Adrenal gland (tissue), 5 donors: ENCODE results near the gene DDX47.

Experiments used
- CTCF ChIP-seq, 6 experiments: fragments of 450-650 bp in 4 of 6; fragments of 200-600 bp in 2 of 6; sonication (generic) in 1 of 6; IDR thresholded peaks; 1 replicate in 5 of 6; 2 replicates in 1 of 6; pipeline versions ENCODE4 v1.5.1 to v1.8.0; 2016 to 2021; ENCODE audit warnings: antibody characterized with exemption in 6 of 6, mild to moderate bottlenecking in 2 of 6, moderate library complexity in 1 of 6
- POLR2A ChIP-seq, 2 donors: fragments of 450-650 bp; IDR thresholded peaks; one replicate each; pipeline ENCODE4 v1.6.1; 2017; ENCODE audit warnings: antibody characterized with exemption in 2 of 2, mild to moderate bottlenecking in 2 of 2, moderate library complexity in 1 of 2
- donor health status: DM: no; HTN: no; CAD: no.

GRCh38 chr12:12803186-12803585, 10.0 kb upstream of the DDX47 start:
- TF ChIP-seq CTCF (IDR thresholded peaks at IDR 0.05) (no peak), POLR2A (IDR thresholded peaks at IDR 0.05) (no peak)
